ENCODE results near the gene BCL11A.

The BCL11A gene

GRCh38 chr2:60558536-60558935, 5.1 kb upstream of the BCL11A start:
- no peak for DNase-seq

DNA sequence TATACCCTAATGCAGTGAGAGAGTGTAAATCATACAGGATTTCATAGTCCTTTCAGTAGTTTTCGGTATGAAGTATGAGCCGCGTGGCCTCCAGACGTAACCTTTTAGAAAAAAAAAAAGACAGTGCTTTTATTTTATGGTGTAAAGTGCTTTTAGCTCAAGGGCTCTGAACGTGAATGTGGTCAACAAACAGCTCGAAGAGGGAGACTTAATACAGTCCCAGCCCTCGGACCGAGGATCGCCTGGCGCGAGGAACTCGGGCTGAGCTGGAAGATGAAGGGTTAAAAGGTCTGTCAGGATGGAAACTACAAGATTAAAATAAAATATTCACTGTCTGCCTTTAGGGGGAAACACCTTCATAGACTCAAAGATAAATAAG, 4.0 kb upstream of the BCL11A start:
- no peak for DNase-seq

DNA sequence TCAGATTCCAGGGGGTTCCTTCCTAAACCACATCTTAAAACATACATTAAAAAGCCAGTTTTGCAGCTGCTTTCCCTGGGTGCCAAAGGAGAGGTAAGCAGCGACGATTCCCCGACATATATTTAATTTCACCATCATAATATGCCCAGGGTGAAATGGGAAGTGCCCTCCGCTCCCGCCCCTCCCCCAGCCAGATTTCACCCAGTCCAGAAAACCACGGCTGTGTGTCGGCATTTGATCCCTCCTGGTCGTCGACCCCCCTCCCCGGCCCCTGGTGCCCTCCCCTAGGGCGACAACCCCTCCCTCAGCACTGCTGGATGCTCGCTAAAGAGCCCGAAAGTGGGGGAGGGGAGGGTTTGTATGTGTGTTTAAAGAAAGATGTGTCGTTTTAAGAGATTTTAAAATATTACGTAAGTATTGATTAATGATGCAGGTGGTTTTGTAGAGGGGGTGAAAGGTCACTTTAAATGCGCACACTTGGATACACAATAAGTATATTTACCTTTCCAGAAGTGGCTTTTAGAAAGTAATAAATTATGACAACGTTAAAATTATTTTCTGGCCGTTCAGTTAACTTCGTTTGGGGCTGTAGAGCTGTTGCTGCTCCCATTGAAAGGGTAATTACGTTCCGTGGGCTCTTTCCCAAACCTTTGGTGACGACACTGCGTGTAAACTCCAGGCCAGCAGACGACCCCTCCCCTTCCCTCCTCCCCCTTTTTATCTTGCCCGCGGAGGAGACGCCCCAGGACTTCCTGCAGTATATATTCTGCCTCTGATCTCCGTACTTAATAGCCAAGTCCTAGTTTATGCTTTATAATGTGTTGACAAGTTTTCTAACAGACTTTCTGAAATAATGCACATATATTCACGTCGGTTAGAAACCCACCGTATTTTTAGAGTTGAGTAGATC, 3.4 kb upstream of the BCL11A start:
- DNase-seq = no peak

GRCh38 chr2:60556175-60556574, 2.7 kb upstream of the BCL11A start:
- no peak for DNase-seq

GRCh38 chr2:60555783-60556139, 2.3 kb upstream of the BCL11A start:
- no peak for DNase-seq

DNA sequence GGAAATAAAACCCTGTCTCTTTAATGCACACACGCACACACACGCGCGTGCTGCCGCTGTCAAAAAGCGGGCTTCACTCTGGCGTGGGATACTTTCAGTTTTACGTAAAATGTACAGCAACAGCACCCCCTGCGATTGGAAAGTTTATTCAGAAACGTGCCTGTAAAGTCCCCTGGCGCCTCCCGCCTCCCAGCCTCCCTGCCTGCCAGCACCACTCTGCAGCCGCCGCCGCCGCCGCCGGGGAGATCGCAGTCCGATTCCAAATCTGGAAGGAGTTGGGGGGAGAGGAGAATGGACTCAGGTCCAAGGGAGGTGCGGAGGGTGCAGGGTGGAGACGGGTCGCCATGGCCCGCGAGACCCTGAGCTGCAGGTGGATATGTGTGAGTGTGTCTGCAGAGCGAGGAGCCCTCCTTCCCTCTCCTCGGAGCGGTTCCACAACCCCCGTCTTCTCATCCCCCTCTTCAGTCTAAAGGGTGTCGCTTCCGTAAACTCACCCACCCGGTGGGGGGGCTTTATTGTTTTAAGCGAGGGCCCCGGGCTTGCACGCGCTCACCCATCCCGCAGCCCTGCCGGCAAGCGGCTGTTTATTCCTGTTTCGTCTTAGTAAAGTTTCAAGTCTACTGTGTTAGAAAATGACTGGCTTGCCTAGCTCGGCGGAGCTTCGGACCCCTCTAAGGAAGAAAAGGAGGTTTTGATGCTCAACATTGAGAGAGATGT, 1.8 kb upstream of the BCL11A start:
- peak; percentile 66 for DNase-seq

DNA sequence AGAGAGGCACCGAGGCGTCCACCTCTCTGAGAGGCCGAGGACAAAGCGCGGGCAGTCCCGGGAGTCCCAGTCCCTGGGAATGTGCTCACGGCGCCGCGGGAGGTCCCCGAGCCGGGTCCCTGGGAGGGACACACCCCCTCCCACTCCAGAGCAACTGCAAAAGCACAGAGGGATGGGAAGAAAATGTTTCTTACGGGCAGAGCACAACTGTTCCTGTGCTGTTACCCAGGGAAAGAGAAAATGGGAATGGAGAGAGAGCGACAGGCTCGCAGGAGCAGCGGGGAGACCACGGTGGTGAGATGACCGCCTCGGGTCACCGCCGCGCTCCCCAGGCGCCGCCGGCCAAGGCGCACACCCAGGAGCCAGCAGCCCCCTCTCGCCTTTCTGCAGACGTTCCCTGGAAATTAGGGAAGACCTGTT, 1.2 kb upstream of the BCL11A start:
- no peak for DNase-seq

GRCh38 chr2:60554074-60554645, 706 bp upstream of the BCL11A start:
- peak; percentile 8 for DNase-seq

- no peak for DNase-seq
Observed at GRCh38 chr2:60552851-60553494, 481 bp downstream of the BCL11A start.

GRCh38 chr2:60552078-60552850, 1.2 kb downstream of the BCL11A start:
- no peak for DNase-seq

DNA sequence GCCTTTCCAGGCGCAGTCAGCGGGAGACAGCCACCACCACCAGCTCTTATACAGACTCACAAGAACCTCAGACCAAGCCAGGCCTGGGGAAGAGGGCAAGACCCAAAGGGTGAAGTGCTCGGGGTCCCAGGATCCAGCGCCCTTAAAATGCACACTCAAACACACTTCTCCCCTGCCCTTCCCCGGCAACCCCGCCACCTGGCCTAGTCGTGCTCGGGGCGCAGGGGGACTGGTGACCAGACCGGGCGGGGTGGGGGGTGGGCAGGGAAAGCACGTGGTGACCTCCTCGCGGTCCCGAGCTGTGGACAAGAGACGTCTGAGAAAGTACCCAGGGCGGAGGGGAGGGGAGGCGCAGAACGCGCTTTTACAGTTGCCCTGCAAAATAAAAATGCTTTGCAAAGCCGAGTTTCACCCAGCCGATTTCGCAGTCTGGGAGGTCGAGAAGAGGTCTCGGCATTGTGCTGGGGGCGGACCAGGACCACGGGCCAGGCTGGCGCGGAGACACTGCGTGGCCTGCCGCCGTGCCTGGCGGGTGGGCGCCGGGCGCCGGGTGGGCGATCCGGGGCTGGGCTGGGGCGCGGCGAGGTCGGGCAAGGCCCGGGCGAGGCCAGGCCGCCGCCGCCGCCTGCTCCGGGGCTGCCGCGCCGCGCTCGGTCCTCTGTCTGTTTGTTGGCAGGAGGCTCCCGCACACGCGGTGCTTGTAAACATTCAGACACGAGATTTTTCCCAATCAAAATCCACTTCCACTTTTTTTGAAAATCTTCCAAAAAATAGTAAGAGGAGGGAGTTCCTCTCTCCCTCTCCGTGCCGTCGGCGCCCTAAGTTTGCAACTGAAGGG, 2.0 kb downstream of the BCL11A start:
- DNase-seq = no peak

DNA sequence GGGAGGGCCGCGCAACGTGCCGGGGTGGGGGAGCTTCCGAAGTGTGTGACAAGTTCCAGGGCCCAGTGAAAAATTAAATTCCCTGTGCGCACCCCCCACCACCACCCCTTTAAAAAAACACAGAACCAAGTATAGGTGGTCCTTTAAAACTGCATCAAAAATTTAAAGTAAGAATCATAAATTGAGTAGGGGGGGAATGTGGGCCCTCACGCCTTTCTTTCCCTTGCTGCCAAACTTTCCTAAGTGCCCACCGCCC, 2.5 kb downstream of the BCL11A start:
- DNase-seq = no peak

DNA sequence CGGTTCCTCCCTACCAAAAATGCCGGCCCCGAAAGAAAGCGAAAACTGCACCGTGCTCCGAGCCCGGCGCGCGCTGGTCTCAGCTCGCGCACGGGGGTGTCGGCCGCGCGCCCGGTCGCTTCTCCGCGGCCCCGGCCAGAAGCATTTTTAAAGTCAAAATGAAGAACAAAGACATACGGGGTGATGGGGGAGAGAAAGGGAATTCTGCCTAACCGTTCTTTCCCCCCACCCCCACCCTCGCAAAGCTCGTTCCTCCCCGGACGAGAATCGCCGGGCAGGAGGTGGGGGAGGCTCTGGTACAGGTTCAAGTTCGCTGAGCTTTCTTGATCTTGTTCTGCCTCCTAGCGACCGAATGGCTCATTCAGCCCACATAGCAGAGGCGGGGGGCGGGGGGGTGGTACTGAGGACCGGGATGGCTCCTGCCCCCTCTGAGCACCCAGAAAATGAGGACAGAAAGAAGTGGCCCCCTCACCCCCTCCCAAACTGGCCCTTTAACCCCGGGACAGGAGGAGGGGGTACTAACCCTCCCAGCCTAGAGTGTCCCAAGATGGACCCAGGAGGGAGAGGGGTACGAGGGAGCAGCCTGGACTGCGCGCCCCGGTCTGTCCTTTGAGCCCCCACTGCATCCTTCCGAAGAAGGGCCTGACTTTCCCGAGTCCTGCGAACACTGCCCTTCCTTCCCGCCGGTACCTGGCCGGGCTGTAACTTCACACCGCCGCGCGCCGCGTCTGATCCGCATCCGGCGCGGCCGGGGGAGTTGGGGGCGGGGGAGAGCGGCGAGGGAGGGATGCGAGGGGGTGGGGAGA, 3.1 kb downstream of the BCL11A start:
- peak; percentile 61 for DNase-seq

GRCh38 chr2:60549928-60550177, 3.6 kb downstream of the BCL11A start:
- DNase-seq = no peak

DNA sequence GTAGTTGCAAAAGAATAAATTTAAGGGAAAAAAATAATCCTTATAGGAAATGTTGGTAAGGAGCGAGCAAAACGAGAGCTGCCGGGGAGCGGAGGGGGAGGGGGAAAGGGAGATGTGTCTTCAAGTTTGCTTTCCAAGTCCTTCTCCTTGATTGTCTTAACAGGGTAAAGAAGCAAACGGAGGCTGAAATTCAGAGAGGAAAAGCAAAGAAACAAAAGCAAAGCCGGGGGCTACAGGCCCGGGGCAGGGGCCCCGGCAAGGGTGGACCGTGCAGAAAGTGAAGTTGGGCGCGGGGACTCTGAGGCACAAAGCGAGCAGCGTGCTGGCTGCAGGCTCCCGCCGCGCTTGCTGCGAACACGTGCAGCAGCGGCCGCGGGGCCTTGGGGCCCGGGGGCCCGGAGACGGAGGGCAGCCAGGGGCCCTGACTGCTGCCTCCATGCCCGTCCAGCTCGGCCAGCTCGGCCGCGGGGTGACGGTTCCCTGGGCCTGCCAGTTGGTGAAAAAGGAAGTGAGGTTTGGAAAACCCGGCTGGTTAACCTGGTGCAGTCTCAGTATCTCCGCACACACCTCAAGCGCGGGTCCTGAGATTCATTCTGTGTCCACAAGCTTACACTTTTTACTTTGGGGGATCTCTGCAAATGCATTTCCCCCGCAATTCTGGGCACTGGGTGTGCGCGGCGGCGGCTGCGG, 4.1 kb downstream of the BCL11A start:
- DNase-seq = no peak

DNA sequence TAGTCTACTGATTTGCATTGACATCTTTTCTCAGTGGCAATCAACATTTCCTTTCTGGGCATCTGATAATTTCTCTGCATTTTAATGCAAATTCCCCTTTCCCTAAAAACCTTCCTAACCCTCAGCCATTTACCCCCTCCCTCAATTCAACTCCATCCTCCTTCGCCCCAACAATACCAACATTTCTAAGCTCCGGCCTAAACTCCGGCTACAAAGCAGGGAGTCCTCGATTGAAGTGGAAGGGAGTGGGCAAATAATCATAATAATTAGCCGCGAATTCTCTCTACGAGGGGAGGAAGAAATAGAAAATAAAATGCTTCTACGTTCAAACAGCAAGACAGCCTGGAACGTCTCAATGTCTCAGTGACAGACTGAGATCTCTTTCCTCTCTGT, 4.6 kb downstream of the BCL11A start:
- no peak for DNase-seq

DNA sequence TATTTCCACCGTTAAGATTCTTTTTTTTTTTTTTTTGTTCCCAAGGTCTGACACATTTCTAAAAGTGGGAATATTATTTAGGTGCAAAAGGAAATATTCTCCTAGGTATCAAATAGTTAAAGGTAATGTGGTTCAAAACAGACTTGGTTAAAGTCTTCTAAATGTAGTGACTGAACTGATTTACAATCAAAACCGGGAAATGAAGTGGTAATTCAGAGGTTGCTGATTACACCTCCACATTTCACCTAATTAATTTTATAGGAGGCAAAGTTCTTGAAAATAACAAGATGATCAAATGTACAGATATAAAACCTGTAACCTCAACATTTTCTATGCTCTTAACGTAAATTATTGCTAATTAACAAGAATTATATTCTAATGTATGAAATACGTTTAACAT, 5.1 kb downstream of the BCL11A start:
- DNase-seq = no peak

DNA sequence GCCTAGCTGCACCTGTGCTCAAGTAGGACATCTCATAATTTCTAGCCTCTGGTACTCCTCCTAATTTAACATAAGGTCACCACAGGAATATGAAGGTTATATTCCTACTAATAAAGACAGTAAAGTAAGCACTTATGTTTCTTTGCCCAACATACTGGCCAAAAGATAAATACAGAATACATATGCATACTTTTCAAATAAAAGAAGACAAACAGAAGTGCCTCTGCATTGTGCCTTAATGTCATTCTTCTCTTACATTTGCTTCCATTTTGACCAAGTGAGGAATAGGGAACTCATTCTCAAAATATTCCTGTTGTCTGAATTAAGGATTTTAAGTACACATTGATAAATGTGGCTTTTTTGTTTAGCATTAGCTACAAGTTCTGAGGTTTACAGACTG, 5.6 kb downstream of the BCL11A start:
- DNase-seq = no peak

- DNase-seq = no peak
Observed at GRCh38 chr2:60546756-60547420, 6.6 kb downstream of the BCL11A start.

DNA sequence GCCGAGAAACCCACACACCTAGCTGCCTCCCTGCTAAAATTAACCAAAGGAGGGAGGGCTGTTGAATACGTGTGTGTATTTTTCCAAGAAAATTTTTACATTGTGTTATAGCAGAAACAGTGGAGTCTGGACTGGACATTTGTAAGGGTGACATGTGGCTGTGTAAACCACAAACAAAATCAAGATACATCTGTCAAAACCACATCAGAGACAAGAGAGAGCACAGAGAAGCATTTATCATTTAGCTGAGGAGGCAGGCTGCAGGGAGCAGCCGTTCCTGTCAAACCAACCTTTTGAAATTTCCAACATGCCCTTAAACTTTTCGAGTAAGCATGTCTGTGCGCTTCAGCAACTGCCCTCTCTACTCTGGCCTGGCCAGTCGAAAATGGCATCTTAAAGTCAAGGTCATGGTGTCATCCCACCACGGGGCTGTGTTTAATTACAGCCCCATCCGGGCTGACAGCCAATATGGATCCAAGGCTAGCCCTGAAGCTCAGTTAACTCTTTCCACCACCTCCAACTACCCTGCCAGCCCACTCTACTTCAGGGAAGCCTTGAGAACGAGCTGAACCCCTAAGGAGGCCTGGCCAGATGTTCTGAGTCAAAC, 8.4 kb downstream of the BCL11A start:
- no peak for DNase-seq

All from activated CD4-positive, alpha-beta T cell treated with anti-CD3 and anti-CD28 coated beads, Interleukin-10, Interleukin-2, amounts not matched to agents 100 ng/mL and 50 ng/mL, durations not matched to agents 16 hours and 8 hours (primary cell).